Measurements from ENCODE around the gene HAVCR2. TPM values are rescaled to one million over a fixed set of nuclear protein-coding genes. Genes with fewer than 3 reads are reported as not detected.
A peak's percentile ranks its signal among the peaks of the same experiment; 100 is the strongest.

HAVCR2 gene
- total and polyA plus RNA-seq, 2 of the 13 experiments (the other 11 are each of a cell fraction or from before 2014, with no cell fraction given) = 0.07 to 0.16 TPM

- TF ChIP-seq NR2F6 (IDR thresholded peaks at IDR 0.05) (no peak), NR2F6 (CRISPR knock-in tag; IDR thresholded peaks at IDR 0.05) (0 out of 2 replicates have a peak, but pooled peaks have one; percentile 25), ZFP36L1 (CRISPR knock-in tag; IDR thresholded peaks at IDR 0.05) (no peak), NCOR1 (IDR thresholded peaks at IDR 0.05; ENCODE audit: borderline replicate concordance, low read length) (no peak), CHCHD3 (CRISPR knock-in tag; IDR thresholded peaks at IDR 0.05) (no peak), NFE2 (CRISPR knock-in tag; IDR thresholded peaks at IDR 0.05) (no peak), ARNTL (CRISPR knock-in tag; IDR thresholded peaks at IDR 0.05) (no peak), ZMYM3 (CRISPR knock-in tag; IDR thresholded peaks at IDR 0.05) (peak; percentile 62; the same call in 1 of the 2 replicates), ZHX1 (CRISPR knock-in tag; IDR thresholded peaks at IDR 0.05; ENCODE audit: low read depth) (no peak), HNF4A (CRISPR knock-in tag; IDR thresholded peaks at IDR 0.05) (peak; percentile 68), PRMT3 (CRISPR knock-in tag; IDR thresholded peaks at IDR 0.05; ENCODE audit: borderline replicate concordance, low read depth) (no peak), HOXA3 (CRISPR knock-in tag; IDR thresholded peaks at IDR 0.05) (no peak), ZNF781 (CRISPR knock-in tag; IDR thresholded peaks at IDR 0.05; ENCODE audit: borderline replicate concordance, not compliant biosample characterization) (no peak), HNRNPH1 (optimal IDR thresholded peaks at IDR 0.05; ENCODE audit: low read depth, low read length) (no peak), ZBTB2 (CRISPR knock-in tag; IDR thresholded peaks at IDR 0.05; ENCODE audit: low read depth) (no peak), ZNF841 (CRISPR knock-in tag; IDR thresholded peaks at IDR 0.05; ENCODE audit: borderline replicate concordance) (no peak)
- TF ChIP-seq, protein P1, sequence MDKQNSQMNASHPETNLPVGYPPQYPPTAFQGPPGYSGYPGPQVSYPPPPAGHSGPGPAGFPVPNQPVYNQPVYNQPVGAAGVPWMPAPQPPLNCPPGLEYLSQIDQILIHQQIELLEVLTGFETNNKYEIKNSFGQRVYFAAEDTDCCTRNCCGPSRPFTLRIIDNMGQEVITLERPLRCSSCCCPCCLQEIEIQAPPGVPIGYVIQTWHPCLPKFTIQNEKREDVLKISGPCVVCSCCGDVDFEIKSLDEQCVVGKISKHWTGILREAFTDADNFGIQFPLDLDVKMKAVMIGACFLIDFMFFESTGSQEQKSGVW (CRISPR knock-in tag; IDR thresholded peaks at IDR 0.05; ENCODE audit: borderline replicate concordance) = no peak
- TF ChIP-seq, protein P2, sequence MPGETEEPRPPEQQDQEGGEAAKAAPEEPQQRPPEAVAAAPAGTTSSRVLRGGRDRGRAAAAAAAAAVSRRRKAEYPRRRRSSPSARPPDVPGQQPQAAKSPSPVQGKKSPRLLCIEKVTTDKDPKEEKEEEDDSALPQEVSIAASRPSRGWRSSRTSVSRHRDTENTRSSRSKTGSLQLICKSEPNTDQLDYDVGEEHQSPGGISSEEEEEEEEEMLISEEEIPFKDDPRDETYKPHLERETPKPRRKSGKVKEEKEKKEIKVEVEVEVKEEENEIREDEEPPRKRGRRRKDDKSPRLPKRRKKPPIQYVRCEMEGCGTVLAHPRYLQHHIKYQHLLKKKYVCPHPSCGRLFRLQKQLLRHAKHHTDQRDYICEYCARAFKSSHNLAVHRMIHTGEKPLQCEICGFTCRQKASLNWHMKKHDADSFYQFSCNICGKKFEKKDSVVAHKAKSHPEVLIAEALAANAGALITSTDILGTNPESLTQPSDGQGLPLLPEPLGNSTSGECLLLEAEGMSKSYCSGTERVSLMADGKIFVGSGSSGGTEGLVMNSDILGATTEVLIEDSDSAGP (CRISPR knock-in tag; IDR thresholded peaks at IDR 0.05; ENCODE audit: borderline replicate concordance) = no peak
- TF ChIP-seq, protein P3, sequence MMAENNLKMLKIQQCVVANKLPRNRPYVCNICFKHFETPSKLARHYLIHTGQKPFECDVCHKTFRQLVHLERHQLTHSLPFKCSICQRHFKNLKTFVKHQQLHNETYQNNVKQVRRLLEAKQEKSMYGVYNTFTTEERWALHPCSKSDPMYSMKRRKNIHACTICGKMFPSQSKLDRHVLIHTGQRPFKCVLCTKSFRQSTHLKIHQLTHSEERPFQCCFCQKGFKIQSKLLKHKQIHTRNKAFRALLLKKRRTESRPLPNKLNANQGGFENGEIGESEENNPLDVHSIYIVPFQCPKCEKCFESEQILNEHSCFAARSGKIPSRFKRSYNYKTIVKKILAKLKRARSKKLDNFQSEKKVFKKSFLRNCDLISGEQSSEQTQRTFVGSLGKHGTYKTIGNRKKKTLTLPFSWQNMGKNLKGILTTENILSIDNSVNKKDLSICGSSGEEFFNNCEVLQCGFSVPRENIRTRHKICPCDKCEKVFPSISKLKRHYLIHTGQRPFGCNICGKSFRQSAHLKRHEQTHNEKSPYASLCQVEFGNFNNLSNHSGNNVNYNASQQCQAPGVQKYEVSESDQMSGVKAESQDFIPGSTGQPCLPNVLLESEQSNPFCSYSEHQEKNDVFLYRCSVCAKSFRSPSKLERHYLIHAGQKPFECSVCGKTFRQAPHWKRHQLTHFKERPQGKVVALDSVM (CRISPR knock-in tag; IDR thresholded peaks at IDR 0.05) = peak; percentile 97
- TF ChIP-seq, protein P4, sequence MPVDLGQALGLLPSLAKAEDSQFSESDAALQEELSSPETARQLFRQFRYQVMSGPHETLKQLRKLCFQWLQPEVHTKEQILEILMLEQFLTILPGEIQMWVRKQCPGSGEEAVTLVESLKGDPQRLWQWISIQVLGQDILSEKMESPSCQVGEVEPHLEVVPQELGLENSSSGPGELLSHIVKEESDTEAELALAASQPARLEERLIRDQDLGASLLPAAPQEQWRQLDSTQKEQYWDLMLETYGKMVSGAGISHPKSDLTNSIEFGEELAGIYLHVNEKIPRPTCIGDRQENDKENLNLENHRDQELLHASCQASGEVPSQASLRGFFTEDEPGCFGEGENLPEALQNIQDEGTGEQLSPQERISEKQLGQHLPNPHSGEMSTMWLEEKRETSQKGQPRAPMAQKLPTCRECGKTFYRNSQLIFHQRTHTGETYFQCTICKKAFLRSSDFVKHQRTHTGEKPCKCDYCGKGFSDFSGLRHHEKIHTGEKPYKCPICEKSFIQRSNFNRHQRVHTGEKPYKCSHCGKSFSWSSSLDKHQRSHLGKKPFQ (CRISPR knock-in tag; IDR thresholded peaks at IDR 0.05; ENCODE audit: insufficient replicate concordance) = no peak
These were observed 40.5 kb downstream of the HAVCR2 start (continued) for GRCh38 chr5:157068339-157068738.

Measured in HepG2 (cell line).